Measurements from ENCODE around the gene ELOVL6. TPM values are rescaled to one million over a fixed set of nuclear protein-coding genes. Genes with fewer than 3 reads are reported as not detected.
"Not testable (repeated sequence)": the region's sequence is repeated elsewhere in the genome, so short reads cannot be mapped to it uniquely, and the experiment has no call there.

Gene ELOVL6
- polyA plus RNA-seq, 3 donors from 2014 or later: 2.6 to 9.1 (median 7.3) TPM

DNA sequence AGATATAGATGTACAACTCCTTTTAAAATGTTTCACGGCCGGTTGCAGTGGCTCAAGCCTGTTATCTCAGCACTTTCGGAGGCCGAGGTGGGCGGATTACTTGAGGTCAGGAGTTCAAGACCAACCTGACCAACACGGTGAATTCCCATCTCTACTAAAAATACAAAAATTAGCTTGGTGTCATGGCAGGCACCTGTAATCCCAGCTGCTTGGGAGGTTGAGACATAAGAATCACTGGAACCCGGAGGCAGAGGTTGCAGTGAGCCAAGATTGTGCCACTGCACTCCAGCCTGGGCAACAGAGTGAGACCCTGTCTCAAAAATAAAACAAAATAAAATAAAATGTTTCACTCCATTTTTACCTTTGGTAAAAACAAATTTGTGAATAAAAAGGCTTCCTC lies 5.1 kb downstream of the ELOVL6 start:
- Mint-ChIP-seq H3K4me1 (peaks cover 31 to 45% of the 10 kb centered on the region in 2 donors), H3K27ac (peak overlapping the region in 5 of 6 donors; percentile 68 to 89 (median 86))

DNA sequence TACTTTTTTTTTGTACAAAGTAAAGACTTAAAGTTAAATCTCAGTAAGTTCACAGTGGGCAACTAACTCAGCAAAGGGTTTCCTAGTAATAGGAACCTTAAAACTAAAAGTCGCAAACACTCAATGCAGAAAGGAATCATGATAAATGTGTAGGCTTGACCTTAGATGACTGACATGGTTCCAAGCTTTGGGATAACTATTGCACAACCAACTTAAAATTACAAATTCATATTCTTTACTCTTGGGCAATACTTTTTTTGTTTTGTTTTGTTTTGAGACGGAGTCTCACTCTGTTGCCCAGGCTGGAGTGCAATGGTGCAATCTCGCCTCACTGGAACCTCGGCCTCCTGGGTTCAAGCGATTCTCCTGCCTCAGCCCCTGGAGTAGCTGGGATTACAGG lies 8.2 kb downstream of the ELOVL6 start:
- no peak for DNase-seq
- Mint-ChIP-seq H3K4me1 (peaks cover 19 to 31% of the 10 kb centered on the region in 2 donors), H3K27ac (no peak overlapping the region), H3K4me3 (no peak overlapping the region), H3K36me3 (peaks cover 0 to 17% (median 12%) of the 10 kb centered on the region in 3 donors), H3K27me3 (ENCODE audit: low read depth in 3 of 3) (peaks cover 0 to 4% (median 0%) of the 10 kb centered on the region in 3 donors), H3K9me3 (no peaks in the 10 kb centered on the region)

More for the DNA sequence above, 5.1 kb downstream of the ELOVL6 start:
- DNase-seq; H3K27me3 Mint-ChIP-seq (ENCODE audit: low read depth in 3 of 3); H3K9me3 Mint-ChIP-seq; H3K36me3 Mint-ChIP-seq; H3K4me3 Mint-ChIP-seq: not testable (repeated sequence)

DNA sequence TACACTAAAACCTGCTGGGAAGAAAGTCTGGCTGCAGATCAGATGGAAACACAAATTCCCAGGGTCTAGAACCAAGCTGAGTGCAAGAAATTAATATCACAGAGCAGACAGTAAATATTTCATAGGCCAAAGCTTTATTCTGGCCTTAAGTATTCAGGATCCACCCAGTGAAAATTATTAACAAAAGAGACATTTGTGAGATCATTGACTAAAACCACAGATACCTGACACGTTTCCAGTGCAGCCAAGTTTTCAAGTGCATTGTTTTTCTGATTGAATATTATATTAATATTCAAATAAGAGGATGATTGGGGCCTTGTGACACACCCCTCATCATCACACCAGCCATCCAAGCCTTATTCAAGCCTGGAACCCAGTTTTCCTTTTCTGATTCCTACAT lies 10.3 kb downstream of the ELOVL6 start:
- no peak overlapping the region for H3K27ac Mint-ChIP-seq
- no peaks in the 10 kb centered on the region for H3K9me3 Mint-ChIP-seq

DNA sequence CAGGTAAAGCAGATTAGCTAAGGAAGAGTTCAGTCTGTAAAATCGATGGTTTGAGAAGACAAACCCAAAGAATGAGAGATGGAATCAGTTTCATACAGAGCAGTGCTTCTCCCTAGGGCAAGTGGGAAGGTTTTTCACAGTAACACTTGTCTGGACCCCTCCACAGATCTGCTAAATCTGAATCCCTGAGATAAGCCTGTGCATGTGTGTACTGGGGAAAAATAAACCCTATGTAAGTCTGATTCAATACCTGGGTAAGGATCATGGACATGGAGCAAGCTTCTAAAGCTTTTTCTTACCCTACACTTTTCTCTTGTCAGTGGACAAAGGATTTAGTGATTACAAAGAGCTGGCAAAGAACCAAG lies 13.6 kb downstream of the ELOVL6 start:
- H3K27me3 Mint-ChIP-seq (ENCODE audit: low read depth in 3 of 3): no peaks in the 10 kb centered on the region
- H3K36me3 Mint-ChIP-seq: peaks cover 1 to 18% (median 17%) of the 10 kb centered on the region in 3 donors
- peaks cover 9 to 26% of the 10 kb centered on the region in 2 donors for H3K4me1 Mint-ChIP-seq
- DNase-seq: no peak
- no peak overlapping the region for H3K4me3 Mint-ChIP-seq
- H3K9me3 Mint-ChIP-seq: no peaks in the 10 kb centered on the region
- peak overlapping the region in 3 of 6 donors; percentile 8 to 65 (median 32) for H3K27ac Mint-ChIP-seq

More for the DNA sequence above, 10.3 kb downstream of the ELOVL6 start:
- Mint-ChIP-seq H3K4me3 (no peak overlapping the region), H3K27me3 (ENCODE audit: low read depth in 3 of 3) (no peaks in the 10 kb centered on the region), H3K4me1 (peaks cover 18 to 34% of the 10 kb centered on the region in 2 donors), H3K36me3 (peaks cover 0 to 20% (median 15%) of the 10 kb centered on the region in 3 donors)
- no peak for DNase-seq

DNA sequence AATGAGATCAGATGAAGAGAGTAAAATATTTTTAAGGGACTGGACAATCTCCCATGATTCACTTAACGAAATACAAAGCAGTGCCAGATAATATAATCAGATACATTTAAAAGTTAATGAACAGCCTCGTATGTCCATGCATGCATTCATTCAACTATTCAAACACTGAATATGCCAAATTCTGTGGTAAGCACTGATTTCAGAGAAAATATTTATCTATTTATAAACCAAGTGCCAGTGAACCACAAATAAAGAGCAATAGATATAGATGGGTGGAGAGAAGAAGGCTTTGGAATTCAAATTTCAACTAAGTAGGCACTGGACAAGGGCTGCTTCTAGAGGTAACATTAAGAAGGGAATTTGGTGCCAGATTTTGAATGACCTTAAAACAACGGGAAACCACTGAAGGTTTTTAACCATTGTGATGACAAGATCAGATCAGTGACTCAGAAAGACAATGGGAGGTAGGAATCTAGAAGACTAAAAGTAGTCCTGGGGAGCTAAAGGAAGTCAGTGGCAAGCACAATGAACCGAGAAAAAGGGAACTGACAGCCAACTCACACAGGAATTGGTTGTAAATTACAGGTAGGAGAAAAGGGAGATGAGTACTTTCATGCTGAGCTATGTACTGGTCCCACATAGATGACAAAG lies 14.2 kb downstream of the ELOVL6 start:
- H3K9me3 Mint-ChIP-seq: no peaks in the 10 kb centered on the region
- H3K4me1 Mint-ChIP-seq: peaks cover 9 to 26% of the 10 kb centered on the region in 2 donors
- H3K27ac Mint-ChIP-seq: peak overlapping the region in 3 of 6 donors; percentile 8 to 65 (median 32)
- H3K36me3 Mint-ChIP-seq: peaks cover 3 to 18% (median 17%) of the 10 kb centered on the region in 3 donors
- no peaks in the 10 kb centered on the region for H3K27me3 Mint-ChIP-seq (ENCODE audit: low read depth in 3 of 3)
- no peak overlapping the region for H3K4me3 Mint-ChIP-seq
- DNase-seq: no peak

DNA sequence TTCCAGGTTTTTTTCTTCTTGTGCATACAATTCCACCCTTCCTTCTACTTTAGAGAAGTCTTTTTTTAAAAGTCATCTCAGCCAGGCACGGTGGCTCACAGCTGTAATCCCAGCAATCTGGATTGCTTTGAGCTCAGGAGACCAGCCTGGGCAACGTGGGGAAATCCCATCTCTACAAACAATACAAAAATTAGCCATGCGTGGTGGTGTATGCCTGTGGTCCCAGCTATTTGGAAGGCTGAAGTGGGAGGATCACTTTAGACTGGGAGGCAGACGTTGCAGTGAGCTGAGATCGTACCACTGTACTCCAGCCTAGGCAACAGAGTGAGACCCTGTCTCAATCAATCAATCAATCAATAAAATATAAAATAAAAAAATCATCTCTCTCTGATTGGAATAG lies 14.8 kb downstream of the ELOVL6 start:
- H3K27ac Mint-ChIP-seq: no peak overlapping the region
- peaks cover 3 to 18% (median 17%) of the 10 kb centered on the region in 3 donors for H3K36me3 Mint-ChIP-seq
- no peaks in the 10 kb centered on the region for H3K9me3 Mint-ChIP-seq
- H3K4me3 Mint-ChIP-seq: no peak overlapping the region
- H3K27me3 Mint-ChIP-seq (ENCODE audit: low read depth in 3 of 3): no peaks in the 10 kb centered on the region
- no peak for DNase-seq
- peaks cover 9 to 26% of the 10 kb centered on the region in 2 donors for H3K4me1 Mint-ChIP-seq

DNA sequence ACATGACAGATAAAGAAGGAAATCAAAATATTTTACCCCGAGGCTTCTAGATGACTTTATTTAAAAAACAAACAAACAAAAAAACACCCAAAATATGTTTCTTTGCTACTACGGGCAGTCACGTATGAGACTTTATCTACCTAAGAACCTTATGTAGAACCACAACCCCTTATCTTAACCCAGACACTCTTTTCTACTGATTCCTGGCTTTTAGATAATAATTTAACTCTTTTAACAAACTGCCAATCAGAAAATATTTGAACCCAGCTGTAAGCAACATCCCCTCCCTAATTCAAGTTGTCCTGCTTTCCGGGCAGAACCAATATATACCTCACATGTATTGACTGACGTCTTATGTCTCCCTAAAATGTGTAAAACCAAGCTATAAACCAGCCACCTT lies 15.4 kb downstream of the ELOVL6 start:
- Mint-ChIP-seq H3K27me3 (ENCODE audit: low read depth in 3 of 3) (no peaks in the 10 kb centered on the region), H3K4me3 (no peak overlapping the region), H3K27ac (no peak overlapping the region), H3K4me1 (peaks cover 9 to 25% of the 10 kb centered on the region in 2 donors), H3K9me3 (no peaks in the 10 kb centered on the region), H3K36me3 (peaks cover 3 to 21% (median 17%) of the 10 kb centered on the region in 3 donors)
- no peak for DNase-seq

DNA sequence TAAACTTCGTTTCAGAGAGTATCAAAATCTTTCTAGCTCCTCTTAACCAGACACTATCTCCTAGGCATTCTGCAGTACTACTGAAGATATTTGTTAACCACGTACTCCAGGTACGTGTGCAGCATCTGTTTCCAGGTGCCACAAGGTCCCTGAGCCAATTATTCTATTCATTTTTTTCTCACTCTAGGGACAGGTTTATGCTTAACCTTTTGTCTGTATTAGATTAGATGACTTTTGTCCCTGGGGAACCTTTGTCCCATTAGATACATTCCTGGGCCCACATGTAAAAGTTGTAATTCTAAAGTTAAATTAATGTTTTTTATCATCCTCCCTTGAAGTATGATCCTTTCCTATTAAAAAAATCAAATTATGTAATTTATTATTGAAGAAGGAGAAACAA lies 16.5 kb downstream of the ELOVL6 start:
- Mint-ChIP-seq H3K9me3 (no peaks in the 10 kb centered on the region), H3K27ac (peak overlapping the region in 3 of 6 donors; percentile 25 to 55 (median 53)), H3K27me3 (ENCODE audit: low read depth in 3 of 3) (no peaks in the 10 kb centered on the region), H3K4me1 (peaks cover 9 to 21% of the 10 kb centered on the region in 2 donors), H3K36me3 (peaks cover 3 to 26% (median 18%) of the 10 kb centered on the region in 3 donors), H3K4me3 (no peak overlapping the region)
- DNase-seq: no peak

DNA sequence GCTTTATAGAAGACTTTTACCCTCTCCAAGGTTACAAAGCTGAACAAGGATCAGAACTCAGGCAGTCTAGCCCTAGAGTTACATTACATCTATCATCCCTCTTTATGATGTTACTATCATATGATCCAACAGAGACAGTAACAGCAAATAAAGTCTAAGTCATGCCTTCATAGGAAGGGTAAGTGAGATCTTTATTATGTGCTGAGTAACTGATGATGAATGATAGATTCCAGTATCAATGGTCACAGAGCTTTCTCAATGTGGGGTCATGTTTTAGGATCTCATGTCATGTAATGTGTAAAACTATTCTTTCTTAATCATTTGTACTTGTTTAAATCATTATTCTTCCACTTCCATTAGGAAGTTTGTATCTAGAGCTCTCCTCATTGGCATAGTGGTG lies 22.8 kb downstream of the ELOVL6 start:
- Mint-ChIP-seq H3K4me3 (no peak overlapping the region), H3K27me3 (ENCODE audit: low read depth in 3 of 3) (no peaks in the 10 kb centered on the region), H3K27ac (no peak overlapping the region), H3K9me3 (no peaks in the 10 kb centered on the region), H3K4me1 (peaks cover 2 to 15% of the 10 kb centered on the region in 2 donors), H3K36me3 (peaks cover 3 to 20% (median 16%) of the 10 kb centered on the region in 3 donors)
- no peak for DNase-seq

DNA sequence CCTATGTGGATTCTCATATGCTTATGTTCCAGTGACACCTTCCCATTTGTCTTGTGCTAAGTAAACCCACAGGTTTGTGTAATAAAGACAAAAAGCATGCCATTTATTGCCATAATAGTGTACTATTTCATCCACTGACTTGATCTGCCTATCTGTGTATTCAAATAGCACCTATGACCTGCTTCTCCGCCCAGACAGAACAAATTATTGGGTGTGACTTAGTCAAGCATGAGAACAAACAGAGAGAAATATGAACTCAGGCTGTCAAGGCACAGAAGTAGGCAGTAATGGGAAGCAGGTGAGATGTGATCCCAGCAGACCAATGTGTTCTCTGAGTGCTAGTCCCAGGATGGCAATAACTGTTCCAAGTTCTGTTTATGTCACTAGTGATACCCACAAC lies 25.4 kb downstream of the ELOVL6 start:
- Mint-ChIP-seq H3K27me3 (ENCODE audit: low read depth in 3 of 3) (no peaks in the 10 kb centered on the region), H3K36me3 (peaks cover 0 to 15% (median 15%) of the 10 kb centered on the region in 3 donors), H3K4me1 (peaks cover 4 to 22% of the 10 kb centered on the region in 2 donors), H3K9me3 (no peaks in the 10 kb centered on the region), H3K4me3 (no peak overlapping the region), H3K27ac (peak overlapping the region in 1 of 6 donors; percentile 2)
- no peak for DNase-seq

DNA sequence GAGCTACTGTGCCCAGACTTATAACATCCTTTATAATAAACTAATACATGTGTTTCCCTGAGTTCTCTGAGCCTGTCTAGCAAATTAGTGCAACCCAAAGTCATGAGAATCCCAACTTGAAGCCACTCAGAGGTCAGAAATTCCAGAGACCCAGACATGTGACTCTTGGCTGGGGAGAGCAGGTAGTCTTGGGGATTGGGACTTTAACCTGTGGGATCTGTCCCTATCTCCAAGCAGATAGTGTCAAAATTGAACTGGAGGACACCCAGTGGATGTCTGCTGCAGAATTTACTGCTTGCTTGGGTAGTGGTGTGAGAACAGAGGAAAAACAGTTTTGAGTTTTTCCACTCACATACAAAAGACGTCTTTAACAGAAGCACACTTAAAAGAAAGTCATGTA lies 26.4 kb downstream of the ELOVL6 start:
- H3K36me3 Mint-ChIP-seq: peaks cover 0 to 10% (median 8%) of the 10 kb centered on the region in 3 donors
- no peaks in the 10 kb centered on the region for H3K27me3 Mint-ChIP-seq (ENCODE audit: low read depth in 3 of 3)
- H3K27ac Mint-ChIP-seq: no peak overlapping the region

DNA sequence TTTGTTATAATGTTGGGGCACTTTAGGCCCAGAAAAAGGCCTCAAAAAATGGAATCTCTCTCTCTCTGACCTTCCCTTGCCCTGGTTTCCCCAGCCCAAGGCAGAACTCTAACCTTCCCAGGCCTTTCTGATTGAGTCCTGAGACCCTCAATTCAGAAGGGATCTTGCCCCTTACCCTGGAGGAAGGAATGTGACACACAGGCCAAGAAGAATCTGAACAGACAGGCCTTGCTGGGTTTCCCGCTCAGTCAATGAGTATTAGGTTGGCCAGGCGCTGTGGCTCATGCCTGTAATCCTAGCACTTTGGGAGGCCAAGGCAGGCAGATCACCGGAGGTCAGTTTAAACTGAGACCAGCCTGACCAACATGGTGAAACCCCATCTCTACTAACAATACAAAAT lies 27.6 kb downstream of the ELOVL6 start:
- peaks cover 17 to 37% of the 10 kb centered on the region in 2 donors for H3K4me1 Mint-ChIP-seq
- no peak for DNase-seq
- no peak overlapping the region for H3K4me3 Mint-ChIP-seq
- no peaks in the 10 kb centered on the region for H3K9me3 Mint-ChIP-seq
- H3K27ac Mint-ChIP-seq: peak overlapping the region in 2 of 6 donors; percentile 25 to 46
- H3K27me3 Mint-ChIP-seq (ENCODE audit: low read depth in 3 of 3): no peaks in the 10 kb centered on the region
- peaks cover 0 to 8% (median 8%) of the 10 kb centered on the region in 3 donors for H3K36me3 Mint-ChIP-seq

More for the DNA sequence above, 26.4 kb downstream of the ELOVL6 start:
- no peak overlapping the region for H3K4me3 Mint-ChIP-seq
- no peak for DNase-seq
- H3K9me3 Mint-ChIP-seq: no peaks in the 10 kb centered on the region
- peaks cover 6 to 26% of the 10 kb centered on the region in 2 donors for H3K4me1 Mint-ChIP-seq

DNA sequence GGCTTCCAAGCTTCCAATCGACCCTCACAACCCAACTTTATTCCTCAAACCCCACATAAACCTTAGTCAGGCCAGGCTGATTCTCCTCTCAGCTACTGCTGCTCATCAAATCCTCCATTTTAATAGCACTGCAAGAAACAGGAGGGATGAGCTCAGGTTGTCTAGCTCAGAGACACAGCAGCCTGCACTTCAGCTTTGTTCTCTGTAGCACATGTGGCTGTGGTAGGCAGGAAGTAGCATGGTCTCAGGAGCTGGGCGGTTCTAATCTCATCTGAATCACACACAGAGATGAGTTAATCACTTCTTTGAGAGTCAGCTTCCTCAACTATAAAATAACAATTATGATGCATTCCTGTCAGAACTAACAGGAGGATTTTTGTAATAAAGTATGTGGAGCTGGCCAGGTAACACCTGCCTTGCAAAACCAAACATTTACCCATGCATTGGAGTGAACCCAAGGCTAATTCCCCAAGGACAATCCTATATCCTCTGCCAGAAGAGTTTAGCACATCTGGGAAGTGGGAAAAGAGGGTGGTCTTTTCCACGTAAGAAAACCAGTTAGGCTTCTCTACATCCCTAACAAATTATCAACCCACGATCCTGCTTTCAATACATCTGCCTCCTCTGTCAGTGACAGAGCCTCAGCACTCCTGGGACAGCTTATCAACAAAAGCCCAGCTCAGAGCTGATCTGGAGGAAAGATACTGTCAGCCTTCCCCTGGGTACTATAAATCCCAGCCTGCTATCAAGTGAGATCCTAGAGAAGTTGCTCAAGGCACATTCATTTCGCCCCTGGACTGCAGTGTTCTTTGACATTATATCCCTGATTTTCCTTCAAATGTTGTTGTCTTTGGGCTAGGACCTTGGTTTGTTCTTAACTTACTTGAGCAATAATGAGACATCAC lies 32.8 kb downstream of the ELOVL6 start:
- Mint-ChIP-seq H3K27me3 (ENCODE audit: low read depth in 3 of 3) (peaks cover 0 to 2% (median 0%) of the 10 kb centered on the region in 3 donors), H3K36me3 (peaks cover 0 to 7% (median 0%) of the 10 kb centered on the region in 3 donors), H3K9me3 (no peaks in the 10 kb centered on the region), H3K4me1 (peaks cover 51 to 64% of the 10 kb centered on the region in 2 donors), H3K4me3 (peak overlapping the region; percentile 69 to 93 (median 81)), H3K27ac (peak overlapping the region; percentile 73 to 96 (median 93))
- peak; percentile 41 to 53 (median 50) for DNase-seq

DNA sequence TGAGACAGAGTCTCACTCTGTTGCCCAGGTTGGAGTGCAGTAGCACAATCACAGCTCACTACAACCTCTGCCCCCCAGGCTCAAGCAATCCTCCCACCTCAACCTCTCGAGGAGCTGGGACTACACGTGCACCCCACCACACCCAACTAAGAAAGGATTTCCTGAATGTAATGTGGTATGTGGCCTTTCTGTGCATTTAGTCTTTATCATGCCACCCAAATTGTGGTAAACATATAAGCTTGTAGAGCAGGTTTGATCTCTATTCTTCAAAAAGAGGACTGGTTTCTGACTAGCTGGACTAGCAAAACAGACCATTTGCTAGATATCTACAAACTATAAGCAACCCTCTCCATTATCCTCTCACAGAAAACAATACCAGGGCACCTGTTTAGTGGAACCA lies 33.6 kb downstream of the ELOVL6 start:
- Mint-ChIP-seq H3K27ac (peak overlapping the region; percentile 73 to 96 (median 93)), H3K36me3 (peaks cover 0 to 7% (median 0%) of the 10 kb centered on the region in 3 donors), H3K27me3 (ENCODE audit: low read depth in 3 of 3) (peaks cover 0 to 2% (median 0%) of the 10 kb centered on the region in 3 donors), H3K4me1 (peaks cover 57 to 65% of the 10 kb centered on the region in 2 donors), H3K4me3 (peak overlapping the region; percentile 69 to 93 (median 81)), H3K9me3 (no peaks in the 10 kb centered on the region)
- peak in 2 of 3 donors; percentile 8 to 14 for DNase-seq

All from immature natural killer cell (primary cell).